T-cell (primary cell): Measurements from ENCODE around the gene NUCB1. TPM values are rescaled to one million over a fixed set of nuclear protein-coding genes. Genes with fewer than 3 reads are reported as not detected.
A peak's percentile ranks its signal among the peaks of the same experiment; 100 is the strongest.
"Not testable (repeated sequence)": the region's sequence is repeated elsewhere in the genome, so short reads cannot be mapped to it uniquely, and the experiment has no call there.

Source experiments
- ATAC-seq, 4 experiments: fragments of 200-7000 bp in 3 of 4; fragments of 150-1000 bp in 1 of 4; cut with Tn5 transposase; replicated peaks in 1 of 4; 1 replicate in 3 of 4; 2 replicates in 1 of 4; pipeline ENCODE4 v1.10.0; 2021; ENCODE audit warnings: moderate library complexity in 3 of 4, mild to moderate bottlenecking in 2 of 4, moderate number of reproducible peaks in 1 of 4
- CTCF ChIA-PET, 2 donors: fragments of 300-600 bp; sonication (Branson Sonifier 250); formaldehyde crosslinking; loops; one replicate each; lab custom pipeline; 2022; ENCODE audit warnings: antibody characterized with exemption in 2 of 2; lab: Charles Lee
- POLR2A ChIA-PET, 2 donors: fragments of 300-600 bp; sonication (Branson Sonifier 250); formaldehyde crosslinking; loops; one replicate each; lab custom pipeline; 2022; ENCODE audit warnings: antibody characterized with exemption in 2 of 2; lab: Charles Lee
- DNase-seq, 35 experiments: peaks; one replicate each; pipeline versions ENCODE4 v3.0.0 to v3.0.0-alpha.2; 2013 to 2023
- H3K27ac ChIP-seq: one replicate; pipeline ENCODE4 v1.5.1; 2013; ENCODE audit warnings: low read length
- H3K27me3 ChIP-seq, 2 experiments: replicated peaks in 1 of 2; 1 replicate in 1 of 2; 2 replicates in 1 of 2; pipeline versions ENCODE4 v1.6.1 to v1.7.0; 2013; ENCODE audit warnings: low read length in 1 of 2, mixed read lengths in 1 of 2; ENCODE audit not compliant: control insufficient read depth in 2 of 2, insufficient read depth in 2 of 2; ENCODE audit errors: extremely low read depth in 1 of 2
- H3K36me3 ChIP-seq, 2 donors: 1 replicate in 1 of 2; 2 replicates in 1 of 2; pipeline versions ENCODE4 v1.6.1 to v1.7.0; 2013; ENCODE audit warnings: low read length in 1 of 2; ENCODE audit not compliant: control insufficient read depth in 2 of 2, insufficient read depth in 1 of 2; ENCODE audit errors: extremely low read depth in 1 of 2
- H3K4me1 ChIP-seq, 2 experiments: 1 replicate in 1 of 2; 2 replicates in 1 of 2; pipeline versions ENCODE4 v1.6.1 to v1.7.0; 2013; ENCODE audit warnings: low read length in 2 of 2, mixed read lengths in 1 of 2; ENCODE audit not compliant: insufficient read depth in 2 of 2, control insufficient read depth in 1 of 2; ENCODE audit errors: extremely low read depth in 1 of 2
- H3K4me3 ChIP-seq, 2 donors: 1 replicate in 1 of 2; 2 replicates in 1 of 2; pipeline versions ENCODE4 v1.5.1 to v1.7.0; 2013; ENCODE audit warnings: mild to moderate bottlenecking in 2 of 2, low read length in 1 of 2, moderate library complexity in 1 of 2; ENCODE audit not compliant: control insufficient read depth in 1 of 2; ENCODE audit errors: extremely low read depth in 1 of 2
- H3K9me3 ChIP-seq: 2 replicates; pipeline ENCODE4 v1.7.0; 2013
- H3K27ac Mint-ChIP-seq, 2 donors: one replicate each; pipeline ENCODE4 v1.8.0; 2020 to 2021; ENCODE audit warnings: mild to moderate bottlenecking in 2 of 2, mixed read lengths in 2 of 2
- H3K27me3 Mint-ChIP-seq, 2 donors: one replicate each; pipeline ENCODE4 v1.8.0; 2021 to 2022; ENCODE audit warnings: mixed read lengths in 2 of 2
- H3K36me3 Mint-ChIP-seq: one replicate; pipeline ENCODE4 v1.8.0; 2021; ENCODE audit warnings: mixed read lengths
- H3K4me1 Mint-ChIP-seq, 3 donors: one replicate each; pipeline ENCODE4 v1.8.0; 2020 to 2022; ENCODE audit warnings: mixed read lengths in 3 of 3, mild to moderate bottlenecking in 1 of 3
- H3K4me3 Mint-ChIP-seq, 3 donors: one replicate each; pipeline ENCODE4 v1.8.0; 2020 to 2022; ENCODE audit warnings: mild to moderate bottlenecking in 3 of 3, mixed read lengths in 3 of 3, moderate library complexity in 3 of 3
- H3K9me3 Mint-ChIP-seq, 3 donors: one replicate each; pipeline ENCODE4 v1.8.0; 2020 to 2022; ENCODE audit warnings: mixed read lengths in 3 of 3
- WGBS: methylation state at CpG from one replicate; pipeline ENCODE4 v1.1.5; 2013; ENCODE audit warnings: missing lambda C conversion rate; ENCODE audit not compliant: insufficient coverage; 5-methylcytosine and 5-hydroxymethylcytosine counted together
- total RNA-seq, 35 experiments: library from RNA in 6 of 35; stranded (reverse) in 6 of 35; fragments of 120-200 nt in 1 of 35; gene quantifications; one replicate each; pipeline versions ENCODE4 v1.2.1 to v1.2.4 and lab custom pipeline; 2013 to 2026

Gene NUCB1
- total RNA-seq, 5 donors from 2014 or later (not counting 1 experiment from before 2014, with no cell fraction given) = 122 to 177 (median 165) TPM

- H3K27me3 ChIP-seq = peaks cover 0 to 20% of the 10 kb centered on the region in 2 experiments
- H3K4me3 ChIP-seq = peak overlapping the region; percentile 72 to 89
- peak overlapping the region; percentile 64 for H3K27ac ChIP-seq
- no peaks in the 10 kb centered on the region for H3K9me3 ChIP-seq
- peaks cover 2 to 41% of the 10 kb centered on the region in 2 experiments for H3K4me1 ChIP-seq
- Mint-ChIP-seq H3K27me3 (peaks cover 0 to 5% of the 10 kb centered on the region in 2 donors), H3K4me3 (peak overlapping the region; percentile 91 to 99 (median 91)), H3K27ac (peak overlapping the region; percentile 97 to 98), H3K36me3 (peaks cover 17% of the 10 kb centered on the region), H3K4me1 (peaks cover 29 to 47% (median 33%) of the 10 kb centered on the region in 3 donors), H3K9me3 (no peaks in the 10 kb centered on the region)
- POLR2A ChIA-PET = interaction anchor here (0.5 to 1.3 kb wide), 7 partner anchors 15 to 326 kb away, joined by 3 to 9 read pairs (median 4); partner anchors contain the start of genes PPP1R15A (in 1 of the 2) and RUVBL2 (in 1 of the 2)
- CTCF ChIA-PET = interaction anchor here in 1 of 2 donors (0.5 to 3.0 kb wide), 3 partner anchors 64 to 93 kb away, joined by 4 to 23 read pairs (median 8); partner anchors contain the start of genes GYS1 and RUVBL2
- peaks cover 3 to 13% of the 10 kb centered on the region in 2 donors for H3K36me3 ChIP-seq
- DNase-seq (peak in 7 of 35 experiments; percentile 16 to 51 (median 28)), ATAC-seq (peak in 3 of 4 experiments; percentile 8 to 20 (median 18))
- 10% methylated on average over 15 of the region's 24 CpGs for WGBS
Observed at GRCh38 chr19:48900477-48901406, 630 bp downstream of the NUCB1 start.

- WGBS = 100% methylated on average over 3 of the region's 7 CpGs
- H3K27ac ChIP-seq, H3K27me3 Mint-ChIP-seq, ATAC-seq, H3K27me3 ChIP-seq, H3K4me3 ChIP-seq, H3K9me3 ChIP-seq, DNase-seq, POLR2A ChIA-PET, H3K9me3 Mint-ChIP-seq: not testable (repeated sequence)
- Mint-ChIP-seq H3K4me1 (peaks cover 24 to 35% (median 28%) of the 10 kb centered on the region in 3 donors), H3K27ac (peak overlapping the region in 1 of 2 donors; percentile 34), H3K36me3 (peaks cover 23% of the 10 kb centered on the region), H3K4me3 (peak overlapping the region in 1 of 3 donors; percentile 45)
- Histone ChIP-seq H3K36me3 (peaks cover 3 to 24% of the 10 kb centered on the region in 2 donors), H3K4me1 (peaks cover 2 to 33% of the 10 kb centered on the region in 2 experiments)
- CTCF ChIA-PET = interaction anchor here in 1 of 2 donors (3.0 kb wide), 1 partner anchor 69 kb away, joined by 23 read pairs; no protein-coding TSS in a partner anchor
Observed at GRCh38 chr19:48902291-48902690, 2.2 kb downstream of the NUCB1 start.

GRCh38 chr19:48903788-48904187, 3.7 kb downstream of the NUCB1 start:
- H3K27me3 ChIP-seq, H3K4me3 Mint-ChIP-seq, ATAC-seq, H3K27ac ChIP-seq, H3K9me3 ChIP-seq, H3K9me3 Mint-ChIP-seq, POLR2A ChIA-PET, H3K4me3 ChIP-seq, H3K27me3 Mint-ChIP-seq, CTCF ChIA-PET, DNase-seq, H3K27ac Mint-ChIP-seq: not testable (repeated sequence)
- Mint-ChIP-seq H3K36me3 (peaks cover 28% of the 10 kb centered on the region), H3K4me1 (peaks cover 24 to 35% (median 28%) of the 10 kb centered on the region in 3 donors)
- H3K4me1 ChIP-seq = peaks cover 2 to 33% of the 10 kb centered on the region in 2 experiments
- peaks cover 3 to 32% of the 10 kb centered on the region in 2 donors for H3K36me3 ChIP-seq

- Histone ChIP-seq H3K4me3 (no peak overlapping the region), H3K27ac (no peak overlapping the region), H3K4me1 (peaks cover 2 to 22% of the 10 kb centered on the region in 2 experiments), H3K36me3 (peaks cover 3 to 45% of the 10 kb centered on the region in 2 donors), H3K9me3 (no peaks in the 10 kb centered on the region), H3K27me3 (no peaks in the 10 kb centered on the region)
- Mint-ChIP-seq H3K4me3 (no peak overlapping the region), H3K27me3 (no peaks in the 10 kb centered on the region), H3K27ac (no peak overlapping the region), H3K4me1 (peaks cover 15 to 21% (median 18%) of the 10 kb centered on the region in 3 donors), H3K36me3 (peaks cover 30% of the 10 kb centered on the region), H3K9me3 (no peaks in the 10 kb centered on the region)
- ChIA-PET POLR2A (no interaction called here), CTCF (interaction anchor here (0.5 to 0.6 kb wide), 2 partner anchors 9 to 98 kb away, joined by 4 to 7 read pairs; no protein-coding TSS in a partner anchor)
- DNase-seq = no peak
- WGBS = 96% methylated on average over 4 of the region's 14 CpGs
- no peak for ATAC-seq
Observed at GRCh38 chr19:48905664-48906063, 5.6 kb downstream of the NUCB1 start.

GRCh38 chr19:48906324-48906723, 6.2 kb downstream of the NUCB1 start:
- no peak overlapping the region for H3K27ac Mint-ChIP-seq
- ChIA-PET CTCF (interaction anchor here (0.5 to 0.7 kb wide), 3 partner anchors 190 to 1609 kb away, joined by 3 to 7 read pairs (median 3); no protein-coding TSS in a partner anchor), POLR2A (interaction anchor here in 1 of 2 donors (0.6 kb wide), 1 partner anchor 99 kb away, joined by 5 read pairs; no protein-coding TSS in a partner anchor)
- no peaks in the 10 kb centered on the region for H3K27me3 Mint-ChIP-seq
- H3K27me3 ChIP-seq = no peaks in the 10 kb centered on the region
- DNase-seq (no peak), ATAC-seq (no peak)
- H3K4me3 Mint-ChIP-seq = no peak overlapping the region
- H3K4me1 Mint-ChIP-seq = peaks cover 9 to 14% (median 11%) of the 10 kb centered on the region in 3 donors
- peaks cover 3 to 52% of the 10 kb centered on the region in 2 donors for H3K36me3 ChIP-seq
- H3K27ac ChIP-seq = no peak overlapping the region
- H3K4me1 ChIP-seq = peaks cover 0 to 15% of the 10 kb centered on the region in 2 experiments
- peaks cover 35% of the 10 kb centered on the region for H3K36me3 Mint-ChIP-seq
- WGBS = 100% methylated on average over 3 of the region's 10 CpGs
- H3K9me3 ChIP-seq = no peaks in the 10 kb centered on the region
- no peak overlapping the region for H3K4me3 ChIP-seq
- H3K9me3 Mint-ChIP-seq = no peaks in the 10 kb centered on the region

- peaks cover 3 to 63% of the 10 kb centered on the region in 2 donors for H3K36me3 ChIP-seq
- no peak overlapping the region for H3K4me3 ChIP-seq
- Mint-ChIP-seq H3K4me3 (no peak overlapping the region), H3K27me3 (no peaks in the 10 kb centered on the region), H3K4me1 (peaks cover 0 to 1% (median under 1%) of the 10 kb centered on the region in 3 donors), H3K9me3 (no peaks in the 10 kb centered on the region), H3K27ac (no peak overlapping the region), H3K36me3 (peaks cover 35% of the 10 kb centered on the region)
- peaks cover 0 to 5% of the 10 kb centered on the region in 2 experiments for H3K4me1 ChIP-seq
- 94% methylated on average over 12 of the region's 14 CpGs for WGBS
- no peaks in the 10 kb centered on the region for H3K27me3 ChIP-seq
- ChIA-PET POLR2A (interaction anchor here in 1 of 2 donors (0.7 kb wide), 1 partner anchor 92 kb away, joined by 12 read pairs; no protein-coding TSS in a partner anchor), CTCF (no interaction called here)
- no peak overlapping the region for H3K27ac ChIP-seq
- no peaks in the 10 kb centered on the region for H3K9me3 ChIP-seq
- peak in 1 of 35 experiments; percentile 3 for DNase-seq
- no peak for ATAC-seq
Observed at GRCh38 chr19:48907671-48908070, 7.6 kb downstream of the NUCB1 start.
